ENCODE measurements around the gene AIDA. TPM values are rescaled to one million over a fixed set of nuclear protein-coding genes. Genes with fewer than 3 reads are reported as not detected.

The AIDA gene
- total and polyA plus RNA-seq, 2 donors (not counting 1 experiment from before 2014, with no cell fraction given) = 41.7 to 77.7 TPM

DNA sequence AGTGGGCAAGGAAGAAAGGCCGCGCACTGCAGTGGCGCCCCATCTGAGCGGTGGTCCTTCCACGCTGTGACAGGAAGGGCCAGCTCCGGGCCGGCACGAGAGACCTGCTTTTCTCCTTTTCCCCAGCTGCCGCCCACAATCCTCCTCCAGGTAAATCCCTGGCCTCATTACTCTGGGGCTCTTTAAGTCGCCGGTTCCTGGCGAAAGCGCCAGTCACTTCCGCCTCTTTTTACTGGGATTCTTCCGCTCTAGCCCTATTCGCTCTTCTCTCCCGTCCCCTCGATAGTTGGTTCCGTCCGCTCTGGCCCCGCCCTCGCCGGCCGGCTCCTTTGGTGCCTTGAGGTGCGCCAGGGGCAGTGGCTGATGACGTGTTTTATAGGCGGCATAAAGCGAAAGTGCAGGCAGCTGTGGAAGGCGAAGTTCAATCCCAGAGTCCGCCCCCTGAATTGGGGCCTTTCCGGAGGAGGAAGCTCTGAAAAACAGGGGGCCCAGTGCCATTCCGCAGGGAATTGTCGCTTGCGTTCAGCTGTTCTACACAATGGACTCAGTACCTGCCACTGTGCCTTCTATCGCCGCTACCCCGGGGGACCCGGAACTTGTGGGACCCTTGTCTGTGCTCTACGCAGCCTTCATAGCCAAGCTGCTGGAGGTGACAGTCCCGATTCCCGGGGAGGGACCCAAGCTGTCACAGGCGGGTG is 68.2 kb downstream of the AIDA start:
- H3K27ac ChIP-seq (ENCODE audit: low read length in 2 of 2) = peak overlapping the region; percentile 97
- peak; percentile 98 for DNase-seq
- no peaks in the 10 kb centered on the region for H3K27me3 ChIP-seq (replicated peaks in 1 of 4; ENCODE audit: control extremely low read depth in 1 of 4, control insufficient read depth in 3 of 4, insufficient read depth in 4 of 4, low read length in 3 of 4)
- H3K79me2 ChIP-seq (ENCODE audit: control insufficient read depth, insufficient read depth, low read length) = peaks cover 35% of the 10 kb centered on the region
- ChIA-PET CTCF (interaction anchor here (0.7 to 2.7 kb wide), 6 partner anchors 10 to 179 kb away, joined by 3 to 15 read pairs (median 4); partner anchors contain the start of genes AIDA and BROX), POLR2A (interaction anchor here (0.7 to 1.6 kb wide), 8 partner anchors 10 to 179 kb away, joined by 3 to 12 read pairs (median 4); partner anchors contain the start of genes AIDA and BROX)
- 0% methylated on average over 36 of the region's 42 CpGs for WGBS (ENCODE audit: insufficient coverage)
- peak; percentile 96 for ATAC-seq (ENCODE audit: low read depth)
- Mint-ChIP-seq H3K4me3 (peak overlapping the region; percentile 86), H3K9me3 (ENCODE audit: insufficient read depth) (no peaks in the 10 kb centered on the region), H3K27me3 (no peaks in the 10 kb centered on the region), H3K4me1 (peaks cover 30% of the 10 kb centered on the region), H3K27ac (peak overlapping the region; percentile 91)
- peaks cover 13 to 15% of the 10 kb centered on the region in 2 donors for H3K4me1 ChIP-seq (ENCODE audit: control insufficient read depth in 2 of 2, insufficient read depth in 2 of 2, low read length in 2 of 2)
- peak overlapping the region; percentile 71 to 98 (median 95) for H3K4me3 ChIP-seq (ENCODE audit: control extremely low read depth in 1 of 5, extremely low read depth in 1 of 5, insufficient read depth in 1 of 5, low read depth in 2 of 5, low read length in 4 of 5)
- H3K9ac ChIP-seq (ENCODE audit: low read length) = peak overlapping the region; percentile 93
- no peaks in the 10 kb centered on the region for H4K20me1 ChIP-seq (ENCODE audit: control insufficient read depth, insufficient read depth, low read length, poor library complexity, severe bottlenecking)
- peaks cover 1 to 18% of the 10 kb centered on the region in 2 experiments for H3K36me3 ChIP-seq (replicated peaks in 1 of 2; ENCODE audit: control extremely low read depth in 1 of 2, control insufficient read depth in 1 of 2, extremely low read depth in 1 of 2, insufficient read depth in 2 of 2, low read length in 1 of 2)
- intact Hi-C loops (cut with micrococcal nuclease) = loop anchor here (1.0 to 5.0 kb wide), 7 partner anchors 10 to 478 kb away; no protein-coding TSS in a partner anchor
- no peak for TF ChIP-seq EZH2 (IDR thresholded peaks at IDR 0.05; ENCODE audit: borderline replicate concordance, insufficient read depth, low read depth, low read length, poor library complexity, severe bottlenecking)
- TF ChIP-seq CTCF (IDR thresholded peaks at IDR 0.05) = no peak
- H3K4me2 ChIP-seq (replicated peaks; ENCODE audit: low read depth, low read length, poor library complexity, severe bottlenecking) = peak overlapping the region; percentile 70
- no peaks in the 10 kb centered on the region for H3K9me3 ChIP-seq (ENCODE audit: control extremely low read depth in 1 of 3, control insufficient read depth in 2 of 3, insufficient read depth in 1 of 3, low read length in 2 of 3)
- H2AFZ ChIP-seq (ENCODE audit: insufficient read depth, low read depth, low read length, poor library complexity, severe bottlenecking) = peak overlapping the region; percentile 82

GRCh38 chr1:222643606-222643937 is 68.7 kb downstream of the AIDA start:
- 6% methylated on average over 8 of the region's 10 CpGs for WGBS (ENCODE audit: insufficient coverage)
- Mint-ChIP-seq H3K27me3 (no peaks in the 10 kb centered on the region), H3K9me3 (ENCODE audit: insufficient read depth) (no peaks in the 10 kb centered on the region), H3K4me3 (peak overlapping the region; percentile 86), H3K27ac (peak overlapping the region; percentile 91), H3K4me1 (peaks cover 30% of the 10 kb centered on the region)
- Histone ChIP-seq H3K9ac (ENCODE audit: low read length) (peak overlapping the region; percentile 93), H2AFZ (ENCODE audit: insufficient read depth, low read depth, low read length, poor library complexity, severe bottlenecking) (peak overlapping the region; percentile 82), H4K20me1 (ENCODE audit: control insufficient read depth, insufficient read depth, low read length, poor library complexity, severe bottlenecking) (no peaks in the 10 kb centered on the region), H3K4me3 (ENCODE audit: control extremely low read depth in 1 of 5, extremely low read depth in 1 of 5, insufficient read depth in 1 of 5, low read depth in 2 of 5, low read length in 4 of 5) (peak overlapping the region; percentile 71 to 98 (median 95)), H3K27me3 (replicated peaks in 1 of 4; ENCODE audit: control extremely low read depth in 1 of 4, control insufficient read depth in 3 of 4, insufficient read depth in 4 of 4, low read length in 3 of 4) (no peaks in the 10 kb centered on the region), H3K36me3 (replicated peaks in 1 of 2; ENCODE audit: control extremely low read depth in 1 of 2, control insufficient read depth in 1 of 2, extremely low read depth in 1 of 2, insufficient read depth in 2 of 2, low read length in 1 of 2) (peaks cover 1 to 14% of the 10 kb centered on the region in 2 experiments), H3K4me1 (ENCODE audit: control insufficient read depth in 2 of 2, insufficient read depth in 2 of 2, low read length in 2 of 2) (peaks cover 13 to 15% of the 10 kb centered on the region in 2 donors), H3K79me2 (ENCODE audit: control insufficient read depth, insufficient read depth, low read length) (peaks cover 35% of the 10 kb centered on the region), H3K9me3 (ENCODE audit: control extremely low read depth in 1 of 3, control insufficient read depth in 2 of 3, insufficient read depth in 1 of 3, low read length in 2 of 3) (no peaks in the 10 kb centered on the region), H3K4me2 (replicated peaks; ENCODE audit: low read depth, low read length, poor library complexity, severe bottlenecking) (peak overlapping the region; percentile 70), H3K27ac (ENCODE audit: low read length in 2 of 2) (peak overlapping the region; percentile 97)
- ATAC-seq (ENCODE audit: low read depth) (no peak), DNase-seq (no peak)
- TF ChIP-seq CTCF (IDR thresholded peaks at IDR 0.05) = no peak
- no peak for TF ChIP-seq EZH2 (IDR thresholded peaks at IDR 0.05; ENCODE audit: borderline replicate concordance, insufficient read depth, low read depth, low read length, poor library complexity, severe bottlenecking)
- ChIA-PET CTCF (interaction anchor here (0.9 to 2.7 kb wide), 4 partner anchors 10 to 179 kb away, joined by 3 to 15 read pairs (median 4); partner anchors contain the start of genes AIDA and BROX), POLR2A (interaction anchor here (0.7 to 1.6 kb wide), 5 partner anchors 9 to 178 kb away, joined by 4 to 12 read pairs (median 5); partner anchors contain the start of genes AIDA and BROX)
- intact Hi-C loops (cut with micrococcal nuclease) = loop anchor here (1.0 to 5.0 kb wide), 2 partner anchors 9 to 479 kb away; no protein-coding TSS in a partner anchor
